Activated CD4-positive, alpha-beta T cell treated with anti-CD3 and anti-CD28 coated beads for 48 hours (primary cell): ENCODE data around the gene EFCAB12.

ENCODE experiments used
- DNase-seq: peaks from one replicate; pipeline ENCODE4 v3.0.0-alpha.2; 2020

EFCAB12 gene

GRCh38 chr3:129428376-129429079 is at the start of gene EFCAB12:
Gene EFCAB12, minus strand, starts transcription at chr3:129428636. Its CDS starts 148 bp downstream, at chr3:129428488.
- peak; percentile 94 for DNase-seq

GRCh38 chr3:129476586-129476985 is 48.1 kb upstream of the EFCAB12 start:
- DNase-seq, result no peak

GRCh38 chr3:129475863-129476262 is 47.4 kb upstream of the EFCAB12 start:
- no peak for DNase-seq

GRCh38 chr3:129474984-129475804 is 46.8 kb upstream of the EFCAB12 start:
- DNase-seq, result no peak

- DNase-seq, result no peak
Measured at GRCh38 chr3:129473769-129474152, 45.3 kb upstream of the EFCAB12 start.

GRCh38 chr3:129473067-129473768 is 44.8 kb upstream of the EFCAB12 start:
- no peak for DNase-seq

GRCh38 chr3:129470861-129471260 is 42.4 kb upstream of the EFCAB12 start:
- DNase-seq, result no peak

- DNase-seq, result no peak
Measured at GRCh38 chr3:129469026-129469425, 40.6 kb upstream of the EFCAB12 start.

- no peak for DNase-seq
Measured at GRCh38 chr3:129467932-129468331, 39.5 kb upstream of the EFCAB12 start.

GRCh38 chr3:129463716-129464115 is 35.3 kb upstream of the EFCAB12 start:
- DNase-seq, result no peak

- DNase-seq, result no peak
Measured at GRCh38 chr3:129463094-129463493, 34.7 kb upstream of the EFCAB12 start.

- no peak for DNase-seq
Measured at GRCh38 chr3:129462361-129462968, 34.0 kb upstream of the EFCAB12 start.

GRCh38 chr3:129461461-129462146 is 33.2 kb upstream of the EFCAB12 start:
- DNase-seq, result no peak

GRCh38 chr3:129461022-129461421 is 32.6 kb upstream of the EFCAB12 start:
- no peak for DNase-seq

- DNase-seq, result no peak
Measured at GRCh38 chr3:129460572-129460971, 32.1 kb upstream of the EFCAB12 start.

GRCh38 chr3:129460155-129460554 is 31.7 kb upstream of the EFCAB12 start:
- no peak for DNase-seq

- DNase-seq, result no peak
Measured at GRCh38 chr3:129453732-129454131, 25.3 kb upstream of the EFCAB12 start.

GRCh38 chr3:129449279-129450115 is 21.1 kb upstream of the EFCAB12 start:
- no peak for DNase-seq

GRCh38 chr3:129448186-129448895 is 19.9 kb upstream of the EFCAB12 start:
- DNase-seq, result no peak

- DNase-seq, result no peak
Measured at GRCh38 chr3:129446926-129447325, 18.5 kb upstream of the EFCAB12 start.

GRCh38 chr3:129445471-129445870 is 17.0 kb upstream of the EFCAB12 start:
- no peak for DNase-seq
